Endometrial microvascular endothelial cells (primary cell): Measurements from ENCODE around the gene RBBP8. TPM values are rescaled to one million over a fixed set of nuclear protein-coding genes. Genes with fewer than 3 reads are reported as not detected.
"Not testable (repeated sequence)": the region's sequence is repeated elsewhere in the genome, so short reads cannot be mapped to it uniquely, and the experiment has no call there.

Experiments
- in situ Hi-C: cut with HindIII; loops from 2 replicates; pipeline ENCODE4 v1.10.0; 2017; ENCODE audit warnings: low sequenced_read_pairs, low pct_unique_long_range_greater_than_20kb; ENCODE audit errors: inconsistent ontology term
- total RNA-seq: library from RNA; depleted of rRNA; stranded (reverse); fragments of >200 nt; gene quantifications from one replicate; pipeline ENCODE4 v1.2.3, GENCODE V29; 2015; ENCODE audit errors: inconsistent ontology term

RBBP8 gene
- total RNA-seq, 1 donor from 2014 or later, result 12.6 TPM

DNA sequence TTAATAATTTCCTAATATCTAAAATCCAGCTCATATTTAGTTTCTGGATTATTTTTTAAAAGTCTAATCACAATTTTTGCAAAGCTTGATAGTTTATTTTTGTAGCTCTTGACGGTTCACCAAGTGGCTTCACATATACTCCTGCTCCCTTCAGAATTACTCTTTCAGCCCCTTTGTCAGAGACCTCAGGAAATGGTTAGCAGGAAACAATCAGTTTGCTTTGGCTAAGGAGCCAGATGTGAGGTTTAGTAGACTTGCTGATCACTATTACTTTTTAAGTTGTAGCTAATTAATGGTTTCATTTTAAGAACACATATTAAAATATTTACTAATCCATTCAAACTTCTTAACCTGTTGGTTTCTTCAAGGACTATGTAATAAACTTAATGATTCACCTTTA, 2.3 kb downstream of the RBBP8 start:
- in situ Hi-C loops, result no loop called here

GRCh38 chr18:22936515-22936914, 3.4 kb downstream of the RBBP8 start:
- in situ Hi-C loops, result no loop called here

- in situ Hi-C loops, result no loop called here
These were observed 6.5 kb downstream of the RBBP8 start for GRCh38 chr18:22939649-22940048.

GRCh38 chr18:22943847-22944246, 10.7 kb downstream of the RBBP8 start:
- in situ Hi-C loops, result no loop called here

- in situ Hi-C loops, result no loop called here
These were observed 13.1 kb downstream of the RBBP8 start for GRCh38 chr18:22946217-22946616.

DNA sequence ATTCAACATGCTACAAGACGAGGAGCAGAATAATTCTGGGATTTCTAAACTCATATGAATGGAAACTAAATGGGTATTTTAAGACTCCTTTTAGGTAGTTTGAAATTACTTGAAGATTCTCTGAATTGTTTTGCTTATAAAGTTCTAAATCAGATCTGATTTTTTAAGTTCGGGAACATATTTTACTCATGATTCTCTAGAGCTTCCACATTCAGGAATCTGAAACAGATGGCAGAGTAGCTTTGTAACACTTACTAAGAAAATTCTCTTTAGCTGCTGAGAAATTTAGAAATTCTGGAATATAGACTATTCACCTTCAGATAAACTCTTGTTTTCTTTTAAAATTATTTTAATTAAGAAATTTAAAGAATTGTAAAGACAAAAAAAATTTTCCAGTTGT, 13.7 kb downstream of the RBBP8 start:
- in situ Hi-C loops, result no loop called here

GRCh38 chr18:22951823-22952222, 18.7 kb downstream of the RBBP8 start:
- in situ Hi-C loops, result no loop called here

DNA sequence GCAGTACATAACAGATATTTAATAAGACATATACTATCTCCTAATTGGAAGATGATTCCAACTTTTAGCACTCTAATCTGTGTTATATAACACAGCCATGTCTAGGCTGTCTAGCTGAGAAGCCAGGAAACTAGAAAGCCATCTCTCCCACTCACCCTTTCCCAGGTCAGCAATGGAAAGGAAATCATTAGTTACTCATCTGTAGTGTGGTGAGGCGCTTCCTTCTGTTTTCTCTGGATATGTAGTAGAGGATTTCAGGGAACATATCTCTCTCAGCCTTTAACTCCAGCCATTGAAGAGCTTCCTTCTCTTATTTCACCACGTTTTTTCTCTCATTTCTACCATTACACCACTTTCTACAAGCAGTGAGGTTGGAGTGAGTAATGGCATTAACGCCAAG, 19.4 kb downstream of the RBBP8 start:
- in situ Hi-C loops, result no loop called here

DNA sequence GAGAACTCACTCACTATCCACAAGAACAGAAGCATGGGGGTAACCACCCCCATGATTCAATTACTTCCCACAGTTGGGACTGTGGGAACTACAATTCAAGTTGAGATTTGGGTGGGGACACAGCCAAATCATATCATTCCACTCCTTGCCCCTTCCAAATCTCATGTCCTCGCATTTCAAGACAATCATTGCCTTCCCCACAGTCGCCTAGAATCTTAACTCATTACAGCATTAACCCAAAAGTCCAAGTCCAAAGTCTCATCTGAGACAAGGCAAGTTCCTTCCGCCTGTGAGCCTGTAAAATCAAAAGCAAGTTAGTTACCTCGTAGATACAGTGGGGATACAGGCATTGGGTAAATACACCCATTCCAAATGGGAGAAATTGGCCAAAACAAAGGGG, 20.9 kb downstream of the RBBP8 start:
- in situ Hi-C loops, result not testable (repeated sequence)

DNA sequence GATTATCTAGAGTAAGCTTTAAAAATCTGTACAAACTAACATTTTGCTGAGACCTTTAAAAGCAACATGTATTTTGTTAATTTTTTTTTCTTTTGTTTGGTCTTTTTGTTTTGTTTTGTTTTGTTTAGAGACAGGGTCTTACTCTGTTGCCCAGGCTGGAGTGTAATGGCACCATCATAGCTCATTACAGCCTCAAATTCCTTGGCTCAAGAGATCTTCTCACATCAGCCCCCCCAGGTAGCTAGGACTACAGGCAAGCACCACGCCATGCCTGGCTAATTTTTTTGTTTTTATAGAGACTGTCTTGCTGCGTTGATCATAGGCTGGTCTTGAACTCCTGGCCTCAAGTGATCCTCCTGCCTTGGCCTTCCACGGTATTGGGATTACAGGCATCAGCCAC, 23.1 kb downstream of the RBBP8 start:
- in situ Hi-C loops, result no loop called here

- in situ Hi-C loops, result no loop called here
These were observed 28.0 kb downstream of the RBBP8 start for GRCh38 chr18:22961156-22961555.

- in situ Hi-C loops, result no loop called here
These were observed 28.9 kb downstream of the RBBP8 start for GRCh38 chr18:22962004-22962403.

GRCh38 chr18:22964116-22964515, 31.0 kb downstream of the RBBP8 start:
- in situ Hi-C loops, result no loop called here

- in situ Hi-C loops, result no loop called here
These were observed 31.6 kb downstream of the RBBP8 start for GRCh38 chr18:22964722-22965121.

DNA sequence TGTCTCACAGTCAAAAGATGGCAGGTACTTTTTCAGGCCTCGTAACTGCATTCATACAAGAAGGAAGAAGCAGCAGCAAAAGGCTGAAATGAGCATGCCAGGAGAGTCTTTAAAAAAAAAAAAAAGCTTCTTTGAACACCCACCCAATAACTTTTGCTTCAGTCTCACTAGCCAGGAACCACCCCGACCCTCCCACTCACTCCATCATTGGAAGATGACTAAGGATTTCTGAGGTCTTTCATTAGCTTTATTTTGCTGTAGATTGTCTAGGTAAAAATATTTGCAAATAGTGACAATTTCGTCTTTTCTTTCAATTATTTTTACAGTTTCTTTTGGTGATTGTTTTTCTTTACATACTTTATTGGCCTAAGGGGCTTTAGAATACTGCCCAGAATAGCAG, 37.9 kb downstream of the RBBP8 start:
- in situ Hi-C loops, result no loop called here

GRCh38 chr18:22974001-22974400, 40.9 kb downstream of the RBBP8 start:
- in situ Hi-C loops, result no loop called here

DNA sequence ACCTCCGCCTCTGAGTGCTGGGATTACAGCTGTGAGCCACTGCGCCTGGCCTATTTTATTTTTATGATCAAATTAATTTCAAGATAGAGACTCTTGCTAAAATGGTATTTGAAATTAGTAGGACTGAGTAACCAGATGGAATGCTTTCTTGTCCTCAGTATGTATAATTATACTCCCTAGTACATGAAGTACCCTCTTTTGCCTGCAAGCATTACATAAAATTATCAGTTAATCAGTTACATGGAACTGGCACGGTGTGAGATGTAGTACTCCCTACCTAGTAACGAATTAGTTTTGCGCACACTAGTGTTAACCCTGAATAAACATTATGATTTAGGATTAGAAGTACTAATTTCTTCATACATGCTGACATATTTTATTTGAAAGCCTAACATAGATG, 41.6 kb downstream of the RBBP8 start:
- in situ Hi-C loops, result no loop called here

GRCh38 chr18:22975508-22975907, 42.4 kb downstream of the RBBP8 start:
- in situ Hi-C loops, result no loop called here

- in situ Hi-C loops, result no loop called here
These were observed 44.9 kb downstream of the RBBP8 start for GRCh38 chr18:22977847-22978701.

DNA sequence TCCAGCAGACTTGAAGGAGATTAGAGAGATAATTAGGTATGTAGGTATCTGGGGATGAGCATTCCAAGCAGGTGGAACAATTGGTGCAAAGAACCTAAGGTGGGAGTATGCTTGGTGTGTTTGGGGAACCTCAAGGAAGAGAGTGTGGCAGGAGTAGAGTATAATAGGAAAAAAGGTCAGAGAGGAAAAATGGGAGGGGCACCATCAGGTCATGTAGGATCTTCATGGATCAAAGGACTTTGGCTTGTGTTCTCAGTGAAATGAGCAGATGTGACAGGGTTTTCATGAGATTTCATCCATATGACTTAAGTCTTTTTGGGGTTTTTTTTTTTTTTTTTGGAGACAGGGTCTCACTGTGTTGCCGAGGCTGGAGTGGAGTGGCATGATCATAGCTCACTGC, 47.3 kb downstream of the RBBP8 start:
- in situ Hi-C loops, result no loop called here
